NCI-H2227 (cell line): ENCODE results near the gene LAMB4.
A peak's percentile ranks its signal among the peaks of the same experiment; 100 is the strongest.

Experiments
- DNase-seq: peaks from one replicate; lab custom pipeline; 2025; ENCODE audit not compliant: unreplicated experiment; lab: John Stamatoyannopoulos, UW

The LAMB4 gene

DNA sequence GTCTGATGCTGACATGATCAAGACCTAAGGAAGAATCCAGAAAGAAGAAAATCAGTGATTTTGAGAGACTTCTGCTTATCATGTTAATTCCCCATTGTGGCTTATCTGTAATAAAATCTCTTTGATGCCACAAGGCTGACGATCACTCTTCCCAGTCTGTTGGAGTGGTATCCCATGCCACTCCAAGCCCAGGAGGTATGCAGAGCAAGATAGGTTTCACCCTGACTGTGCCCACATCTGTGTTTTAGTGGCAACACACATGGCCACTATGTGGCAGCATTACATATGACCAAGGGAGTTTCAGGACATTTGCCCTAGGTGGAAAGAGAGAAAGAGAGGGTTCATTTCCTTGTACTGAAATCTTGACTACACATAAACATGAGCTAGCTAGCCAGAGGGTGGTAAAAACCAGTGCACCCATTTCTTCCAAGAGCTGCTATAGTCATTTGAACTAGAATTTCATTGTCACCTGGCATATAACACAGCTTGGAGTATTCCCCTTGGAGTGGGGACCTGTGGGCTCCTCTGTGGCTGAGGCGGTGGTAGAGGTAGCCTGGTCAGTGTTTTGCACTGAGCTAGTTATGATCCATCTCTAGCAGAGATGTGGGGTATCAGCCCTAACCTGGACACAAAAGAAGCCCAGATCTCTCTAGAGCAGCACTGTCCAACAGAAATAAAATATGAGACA is 20.8 kb downstream of the LAMB4 start:
- peak; percentile 18 for DNase-seq

GRCh38 chr7:108108131-108108530 is 22.0 kb downstream of the LAMB4 start:
- no peak for DNase-seq

- no peak for DNase-seq
Measured at GRCh38 chr7:108104324-108104723, 25.8 kb downstream of the LAMB4 start.

DNA sequence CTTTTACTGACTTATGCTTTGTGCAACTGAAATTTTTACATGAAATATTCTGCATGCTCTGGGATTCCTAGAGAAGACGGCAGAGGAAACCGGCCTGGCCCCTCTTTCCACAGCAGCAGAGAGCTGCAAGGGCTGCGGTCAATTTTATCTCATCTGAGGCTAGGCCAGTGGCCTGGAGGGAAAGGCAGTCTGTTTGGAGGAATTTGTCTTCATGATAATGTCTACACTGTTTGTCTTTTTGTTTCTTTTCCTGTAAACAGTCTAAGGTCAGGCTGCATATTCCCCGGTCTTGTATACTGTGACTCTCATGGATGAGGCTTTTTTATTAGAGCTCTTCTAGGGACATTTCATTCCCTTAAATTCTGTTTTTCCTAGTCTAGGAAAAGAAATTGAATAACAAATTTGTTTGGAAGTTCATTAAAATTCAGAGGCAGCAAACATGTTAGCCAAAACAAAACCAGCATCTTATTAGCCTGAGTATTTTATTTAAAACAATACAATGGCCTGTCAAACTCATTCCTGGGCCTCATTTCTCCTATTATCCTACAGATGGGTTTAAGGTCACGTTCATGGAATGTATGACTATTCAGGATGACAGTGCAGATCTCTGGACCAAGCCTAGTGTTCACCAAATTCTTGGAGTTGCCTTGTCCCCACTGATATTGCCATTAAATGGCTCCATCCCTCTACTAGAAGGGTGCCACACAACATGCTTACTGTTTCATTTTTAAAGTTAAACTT is 26.4 kb downstream of the LAMB4 start:
- no peak for DNase-seq

DNA sequence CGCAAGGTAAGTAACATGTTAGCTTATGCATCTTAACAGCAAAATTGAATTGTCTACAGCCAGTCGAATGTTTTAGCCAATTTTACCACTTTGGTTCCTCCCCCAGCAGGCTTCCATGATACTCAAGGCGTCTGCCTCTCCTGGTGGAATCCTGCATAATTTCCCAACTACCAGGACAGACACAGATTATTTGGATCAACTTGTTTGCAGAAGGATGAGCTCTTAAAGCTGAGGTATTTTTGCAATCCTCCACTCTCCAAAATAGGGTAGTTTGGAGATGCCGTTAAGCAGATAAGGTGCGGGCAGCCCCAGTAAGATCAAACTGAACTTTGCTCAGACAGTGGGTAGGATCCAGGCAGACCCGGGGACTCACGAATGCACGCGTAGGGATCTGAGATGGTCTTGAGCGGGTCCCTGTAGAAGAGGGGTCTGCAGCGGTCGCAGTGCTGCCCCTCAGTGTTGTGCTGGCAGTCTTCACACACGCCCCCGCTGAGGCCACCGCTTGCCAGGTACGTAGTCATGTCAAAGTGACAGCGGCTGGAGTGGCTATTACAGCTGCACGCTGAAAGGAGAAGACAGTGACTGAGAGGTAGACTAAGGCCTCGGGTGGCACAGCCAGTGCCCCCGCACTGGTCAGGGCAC is 27.4 kb downstream of the LAMB4 start:
- no peak for DNase-seq

GRCh38 chr7:108101759-108102158 is 28.4 kb downstream of the LAMB4 start:
- DNase-seq = no peak

DNA sequence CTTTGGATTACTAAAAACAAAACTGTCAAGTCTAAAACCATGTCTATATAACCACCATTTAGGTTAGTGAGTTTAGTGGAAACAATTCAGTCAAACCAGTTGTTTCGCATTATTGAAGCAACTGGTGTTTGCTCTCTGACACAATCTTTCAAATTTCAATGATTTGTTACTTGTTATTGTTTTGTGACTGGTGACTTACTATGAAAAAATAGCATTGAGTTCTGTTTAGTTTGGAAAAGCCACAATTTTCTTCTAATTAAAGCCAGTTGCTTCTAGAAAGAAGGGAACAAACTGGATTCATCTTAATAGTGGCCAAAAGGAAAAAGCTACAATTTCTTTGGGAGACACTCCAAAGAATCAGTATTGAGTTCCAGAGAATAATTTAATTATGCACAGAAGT is 30.4 kb downstream of the LAMB4 start:
- no peak for DNase-seq

- DNase-seq = no peak
Measured at GRCh38 chr7:108097703-108098102, 32.5 kb downstream of the LAMB4 start.

DNA sequence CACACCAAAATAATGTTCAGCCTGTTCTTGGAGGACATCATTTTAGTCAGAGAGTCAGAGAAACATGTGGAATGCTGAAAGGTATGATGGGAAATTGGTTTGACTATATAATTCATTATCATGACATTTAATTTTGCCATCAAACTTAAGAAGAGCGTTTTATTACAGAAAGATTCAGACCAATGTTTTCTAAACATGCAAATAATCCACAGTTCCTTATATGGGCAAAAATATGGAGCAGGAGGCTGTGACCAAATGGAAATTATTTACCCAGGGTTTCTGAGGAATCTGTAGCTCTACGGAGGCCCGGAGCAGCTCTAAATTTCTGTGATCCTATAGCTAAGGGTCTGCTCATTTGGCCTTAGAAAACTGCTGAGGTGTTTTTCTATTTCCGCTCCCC is 33.2 kb downstream of the LAMB4 start:
- no peak for DNase-seq

DNA sequence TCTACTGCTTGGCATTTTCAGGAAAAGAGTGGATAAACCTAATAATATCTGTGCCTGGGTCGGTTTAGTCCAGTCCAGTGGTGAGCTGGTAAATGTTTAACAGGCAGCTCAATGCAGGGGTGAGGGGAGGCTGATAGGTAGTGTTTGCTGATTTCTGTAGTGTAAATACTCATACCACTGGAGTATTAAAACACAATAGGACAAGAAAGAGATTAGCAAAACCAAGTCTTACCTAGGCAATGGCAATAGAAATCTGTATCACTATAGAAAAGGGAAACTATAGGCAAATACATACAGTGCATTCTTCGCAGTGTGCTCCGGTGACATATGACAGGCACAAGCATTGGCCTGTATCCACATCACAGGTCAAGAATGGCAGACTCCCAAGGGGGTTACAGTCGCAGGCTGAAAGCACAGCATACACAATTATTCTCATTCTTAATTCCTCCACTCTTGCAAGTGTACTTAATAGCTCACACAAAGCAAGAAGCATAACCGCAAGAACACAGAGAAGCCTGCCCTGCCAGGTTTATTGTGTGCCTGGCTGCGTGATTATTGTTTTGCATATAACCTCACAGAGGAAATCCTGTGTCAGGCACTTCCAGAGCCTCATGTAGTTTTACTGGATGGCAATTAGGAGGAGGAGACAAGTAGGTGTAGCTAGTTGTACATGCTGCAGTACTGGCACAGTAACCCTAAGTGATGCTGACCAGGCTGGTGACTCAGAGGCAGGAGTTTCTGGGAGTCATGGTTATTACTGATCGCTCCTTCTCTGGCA is 35.0 kb downstream of the LAMB4 start:
- peak; percentile 69 for DNase-seq

DNA sequence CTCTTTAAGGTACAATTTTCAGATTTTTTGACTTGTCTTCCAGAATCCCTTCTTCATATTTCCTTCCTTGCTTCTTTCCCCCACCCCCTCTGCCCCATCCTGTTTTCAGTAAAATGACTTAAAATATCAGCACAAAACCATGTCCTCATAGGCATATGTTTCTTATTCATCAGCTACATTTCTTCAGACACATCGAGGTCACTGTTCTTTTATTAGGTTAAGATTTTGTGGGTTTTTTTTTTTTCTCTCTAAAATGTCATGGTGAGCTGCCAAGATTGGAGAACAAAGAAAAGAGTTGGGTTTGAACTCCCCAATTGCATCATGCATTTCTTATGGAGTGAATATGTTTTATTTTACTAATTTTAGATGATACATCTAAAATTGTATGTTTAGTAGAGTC is 35.8 kb downstream of the LAMB4 start:
- no peak for DNase-seq

DNA sequence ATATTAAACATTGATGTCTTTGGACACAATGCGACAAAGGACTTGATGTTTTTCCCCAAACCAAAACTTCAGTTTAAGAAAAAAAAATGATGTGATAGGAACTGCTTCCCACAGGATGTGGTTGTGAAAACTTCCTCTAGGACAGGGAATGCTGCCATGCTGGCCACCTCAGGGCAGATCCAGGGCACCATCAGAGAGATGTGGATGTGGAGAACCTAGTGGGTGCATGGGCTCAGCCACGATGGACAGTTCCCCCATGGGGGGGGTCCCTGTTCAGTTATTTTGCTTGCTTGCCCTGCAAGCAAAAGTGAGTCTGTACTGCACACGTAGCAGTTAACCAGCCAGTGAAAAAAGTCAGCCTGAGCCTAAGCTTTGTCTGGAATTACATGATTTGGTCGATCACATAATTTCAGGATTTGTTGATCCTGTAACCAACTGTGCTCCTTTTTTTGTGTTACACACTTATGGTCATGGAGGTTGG is 36.3 kb downstream of the LAMB4 start:
- no peak for DNase-seq

DNA sequence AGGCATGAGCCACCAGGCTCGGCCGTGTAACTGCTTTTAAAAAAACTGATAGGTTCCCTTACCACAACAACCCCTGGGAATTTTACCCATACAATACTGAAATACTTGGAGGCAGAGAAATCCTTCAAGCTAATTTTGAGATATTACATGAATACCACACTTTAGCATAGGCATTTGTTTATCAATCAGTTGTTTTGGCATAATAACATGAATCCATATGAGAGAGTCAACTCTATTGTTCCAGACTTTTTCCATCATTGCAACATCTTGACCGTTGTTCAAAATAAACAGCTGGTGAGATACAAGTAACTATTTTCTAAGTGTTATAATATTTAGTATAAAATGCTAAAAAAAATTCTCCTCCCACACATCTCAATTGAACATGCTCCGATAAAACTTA is 36.8 kb downstream of the LAMB4 start:
- DNase-seq = no peak

DNA sequence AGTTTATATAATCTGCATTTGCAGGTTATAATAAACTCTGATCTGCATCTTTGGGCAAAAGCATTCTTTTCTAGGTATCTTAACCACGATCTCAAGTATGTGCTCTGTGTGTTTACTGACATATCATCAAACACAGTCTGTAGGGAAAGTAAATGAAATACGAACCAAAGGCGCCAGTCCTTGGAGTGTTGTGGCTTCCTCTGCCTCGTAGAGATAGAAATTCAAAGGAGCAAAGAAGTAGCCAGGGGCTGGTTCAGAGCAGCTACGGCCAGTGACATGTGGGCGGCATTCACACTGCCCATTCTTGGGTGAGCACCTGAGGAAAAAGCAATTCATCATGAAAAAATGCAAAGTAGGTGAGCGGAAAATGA is 38.7 kb downstream of the LAMB4 start:
- DNase-seq = no peak

DNA sequence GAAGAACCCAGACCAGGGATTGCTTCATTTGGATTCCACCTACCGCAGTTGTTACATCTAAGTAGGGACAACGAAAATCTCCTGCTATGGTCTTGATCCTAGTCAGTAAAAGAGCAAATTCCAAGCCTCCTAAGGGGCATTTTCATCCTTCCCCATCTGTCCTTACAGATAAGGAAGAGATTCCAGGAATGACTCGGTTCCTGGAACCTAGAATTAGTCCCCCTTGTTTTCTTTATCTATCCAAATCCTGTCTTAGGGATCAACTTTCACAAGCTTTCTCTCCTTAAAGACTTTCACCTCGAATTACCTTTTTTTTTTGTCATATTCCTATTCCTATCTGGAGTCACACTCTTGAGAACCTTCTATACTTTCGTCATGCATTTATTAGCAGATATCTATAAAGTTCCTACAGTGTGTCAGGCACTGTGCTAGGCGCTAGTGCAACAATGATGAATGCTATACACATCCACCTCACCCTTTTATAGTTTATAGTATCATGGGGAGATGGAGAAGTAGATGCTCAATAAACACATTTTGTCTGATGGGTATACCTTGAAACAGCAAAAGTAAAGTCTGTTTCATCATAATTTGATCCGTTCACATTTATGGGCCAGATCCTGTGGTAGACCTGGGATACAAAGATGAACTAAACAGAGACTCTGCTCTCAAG is 39.2 kb downstream of the LAMB4 start:
- no peak for DNase-seq

GRCh38 chr7:108089381-108089780 is 40.8 kb downstream of the LAMB4 start:
- no peak for DNase-seq

DNA sequence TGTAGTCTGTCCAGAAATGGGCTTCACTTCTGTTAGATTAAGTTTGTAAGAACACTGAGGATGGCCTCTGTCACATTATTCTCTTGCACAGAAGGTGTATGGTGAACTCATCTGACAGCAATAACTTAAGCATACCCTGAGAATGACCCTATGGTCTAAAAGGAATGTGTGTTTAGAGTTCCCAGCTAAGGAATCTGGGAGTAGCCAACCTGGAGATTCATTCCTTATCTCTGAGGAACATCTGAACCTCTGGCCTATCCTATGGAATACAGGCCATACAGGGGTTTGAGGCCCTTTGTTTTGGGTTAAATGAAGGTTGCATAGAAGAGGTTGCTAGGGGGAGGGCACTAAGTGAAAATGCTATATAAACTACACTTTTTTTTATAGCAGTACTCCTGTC is 41.4 kb downstream of the LAMB4 start:
- DNase-seq = no peak

- no peak for DNase-seq
Measured at GRCh38 chr7:108087778-108088177, 42.4 kb downstream of the LAMB4 start.

GRCh38 chr7:108086962-108087361 is 43.2 kb downstream of the LAMB4 start:
- DNase-seq = no peak

- DNase-seq = no peak
Measured at GRCh38 chr7:108086546-108086945, 43.6 kb downstream of the LAMB4 start.

DNA sequence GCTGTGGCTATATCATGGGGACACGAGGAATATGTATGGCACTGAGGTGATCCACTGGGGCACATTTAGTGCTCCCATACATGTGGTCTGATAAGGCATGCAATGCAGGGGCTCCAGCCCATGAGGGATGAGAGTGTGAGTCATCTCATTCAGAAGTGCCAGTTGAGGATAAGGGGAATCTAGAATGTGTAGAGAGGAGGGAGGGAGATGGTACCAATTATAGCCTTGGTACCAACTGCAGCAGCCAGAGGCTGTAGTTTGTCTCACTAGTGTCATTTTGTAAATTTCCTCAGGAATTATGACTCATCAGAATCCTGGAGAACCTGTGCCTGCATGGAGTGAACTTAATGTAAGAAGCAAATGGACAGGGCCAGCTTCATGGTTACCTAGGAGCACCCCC is 46.2 kb downstream of the LAMB4 start:
- DNase-seq = no peak
